Muscle of leg (tissue), 11 donors: ENCODE measurements around the gene CAPN12. TPM values are rescaled to one million over a fixed set of nuclear protein-coding genes. Genes with fewer than 3 reads are reported as not detected.

Experiments used
- DNase-seq: peaks from one replicate; pipeline ENCODE4 v3.0.0; 2013
- H3K27ac ChIP-seq: one replicate; pipeline ENCODE4 v1.5.1; 2013; ENCODE audit warnings: mild to moderate bottlenecking, low read length, control low read depth
- H3K27me3 ChIP-seq: one replicate; pipeline ENCODE4 v1.6.1; 2013; ENCODE audit warnings: low read length; ENCODE audit not compliant: control insufficient read depth, insufficient read depth
- H3K36me3 ChIP-seq: one replicate; pipeline ENCODE4 v1.6.1; 2013; ENCODE audit warnings: low read length; ENCODE audit not compliant: control insufficient read depth, insufficient read depth
- H3K4me1 ChIP-seq: one replicate; pipeline ENCODE4 v1.6.1; 2013; ENCODE audit warnings: low read length; ENCODE audit not compliant: control insufficient read depth, insufficient read depth
- H3K4me3 ChIP-seq: one replicate; pipeline ENCODE4 v1.5.1; 2013; ENCODE audit warnings: low read length, control low read depth
- H3K9me3 ChIP-seq: replicated peaks from 2 replicates; pipeline ENCODE4 v1.6.1; 2013; ENCODE audit warnings: low read depth, low read length; ENCODE audit not compliant: control insufficient read depth
- WGBS: methylation state at CpG from one replicate; pipeline ENCODE4 v1.1.5; 2013; ENCODE audit warnings: missing lambda C conversion rate; ENCODE audit not compliant: insufficient coverage; 5-methylcytosine and 5-hydroxymethylcytosine counted together
- polyA plus RNA-seq, 8 donors: library from polyadenylated mRNA; unstranded; fragments of 120-200 nt; gene quantifications; one replicate each; pipeline versions ENCODE4 v1.2.1 to v1.2.3, GENCODE V29; 2013; ENCODE audit warnings: inconsistent platforms in 1 of 8, low replicate concordance in 1 of 8; ENCODE audit not compliant: insufficient read length in 8 of 8, insufficient read depth in 1 of 8
- total RNA-seq: library from RNA; stranded (reverse); fragments of 120-200 nt; gene quantifications from one replicate; pipeline ENCODE4 v1.2.4, GENCODE V29; 2013

CAPN12 gene
- total and polyA plus RNA-seq, 9 donors: 0.23 to 2.1 (median 1.1) TPM

GRCh38 chr19:38731654-38732301 lies 12.5 kb downstream of the CAPN12 start:
- peaks cover 49% of the 10 kb centered on the region for H3K36me3 ChIP-seq
- H3K9me3 ChIP-seq: no peaks in the 10 kb centered on the region
- DNase-seq: peak; percentile 11
- H3K27ac ChIP-seq: peak overlapping the region; percentile 42
- H3K4me1 ChIP-seq: peaks cover 38% of the 10 kb centered on the region
- peaks cover 5% of the 10 kb centered on the region for H3K27me3 ChIP-seq
- 76% methylated on average over 10 of the region's 10 CpGs for WGBS
- no peak overlapping the region for H3K4me3 ChIP-seq

DNA sequence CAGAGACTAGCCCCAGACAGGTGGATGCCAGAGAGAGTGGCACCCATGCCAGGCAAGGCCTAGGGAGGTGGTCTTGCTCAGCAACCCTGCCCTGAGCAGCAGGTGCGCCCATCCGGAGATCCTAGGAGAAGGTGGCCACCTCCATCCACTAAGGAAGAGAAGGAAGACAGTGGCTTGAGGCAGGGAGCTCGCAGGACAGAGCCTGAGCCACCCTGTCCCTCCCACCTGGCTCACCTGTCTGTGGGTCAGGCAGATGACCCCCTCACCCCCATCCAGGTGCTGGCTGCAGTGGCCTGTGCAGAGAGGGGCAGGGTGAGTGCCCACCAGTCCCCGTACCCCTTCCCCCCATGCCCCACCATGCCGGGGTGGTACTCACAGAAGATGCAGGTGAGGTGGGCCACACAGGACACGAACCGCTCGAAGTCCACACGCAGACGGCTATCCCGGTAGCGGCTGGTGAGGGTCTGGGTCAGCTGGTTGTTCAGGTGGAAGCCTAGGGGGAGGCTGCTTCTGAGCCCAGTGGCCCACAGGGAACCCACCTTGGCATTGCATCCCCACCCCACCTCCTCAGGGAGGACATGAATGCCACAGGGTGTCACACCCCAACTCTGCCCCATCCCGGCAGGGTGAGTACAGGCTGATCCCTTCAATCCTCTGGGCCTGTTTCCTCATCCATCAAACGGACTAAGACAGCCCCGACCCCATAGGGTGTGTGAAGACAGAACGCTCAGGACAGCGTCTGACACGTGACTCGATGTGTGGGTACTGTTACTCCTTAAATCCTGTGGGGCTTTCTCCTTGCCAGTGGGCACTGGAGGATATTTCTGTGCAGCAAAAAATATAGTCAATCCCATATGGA lies 13.3 kb downstream of the CAPN12 start:
- Histone ChIP-seq H3K4me3 (no peak overlapping the region), H3K27me3 (no peaks in the 10 kb centered on the region), H3K27ac (no peak overlapping the region), H3K4me1 (peaks cover 33% of the 10 kb centered on the region), H3K36me3 (peaks cover 57% of the 10 kb centered on the region), H3K9me3 (no peaks in the 10 kb centered on the region)
- peak; percentile 9 for DNase-seq
- no CpG with 5 or more reads among the region's 19 CpGs for WGBS

- H3K9me3 ChIP-seq: no peaks in the 10 kb centered on the region
- peaks cover 33% of the 10 kb centered on the region for H3K4me1 ChIP-seq
- DNase-seq: no peak
- H3K27ac ChIP-seq: no peak overlapping the region
- H3K36me3 ChIP-seq: peaks cover 63% of the 10 kb centered on the region
- no peak overlapping the region for H3K4me3 ChIP-seq
- WGBS: 93% methylated on average over 7 of the region's 7 CpGs
- no peaks in the 10 kb centered on the region for H3K27me3 ChIP-seq
Observed at GRCh38 chr19:38730470-38730730, 13.9 kb downstream of the CAPN12 start.

GRCh38 chr19:38729653-38730469 lies 14.4 kb downstream of the CAPN12 start:
- H3K27ac ChIP-seq: no peak overlapping the region
- DNase-seq: peak; percentile 2
- no peaks in the 10 kb centered on the region for H3K27me3 ChIP-seq
- H3K4me3 ChIP-seq: no peak overlapping the region
- H3K9me3 ChIP-seq: no peaks in the 10 kb centered on the region
- H3K4me1 ChIP-seq: peaks cover 27% of the 10 kb centered on the region
- WGBS: 14% methylated on average over 5 of the region's 17 CpGs
- H3K36me3 ChIP-seq: peaks cover 68% of the 10 kb centered on the region

- H3K36me3 ChIP-seq: peaks cover 78% of the 10 kb centered on the region
- WGBS: 81% methylated on average over 29 of the region's 37 CpGs
- H3K27ac ChIP-seq: no peak overlapping the region
- no peaks in the 10 kb centered on the region for H3K9me3 ChIP-seq
- peaks cover 18% of the 10 kb centered on the region for H3K4me1 ChIP-seq
- H3K4me3 ChIP-seq: no peak overlapping the region
- no peak for DNase-seq
- no peaks in the 10 kb centered on the region for H3K27me3 ChIP-seq
Observed at GRCh38 chr19:38728752-38729541, 15.3 kb downstream of the CAPN12 start.

DNA sequence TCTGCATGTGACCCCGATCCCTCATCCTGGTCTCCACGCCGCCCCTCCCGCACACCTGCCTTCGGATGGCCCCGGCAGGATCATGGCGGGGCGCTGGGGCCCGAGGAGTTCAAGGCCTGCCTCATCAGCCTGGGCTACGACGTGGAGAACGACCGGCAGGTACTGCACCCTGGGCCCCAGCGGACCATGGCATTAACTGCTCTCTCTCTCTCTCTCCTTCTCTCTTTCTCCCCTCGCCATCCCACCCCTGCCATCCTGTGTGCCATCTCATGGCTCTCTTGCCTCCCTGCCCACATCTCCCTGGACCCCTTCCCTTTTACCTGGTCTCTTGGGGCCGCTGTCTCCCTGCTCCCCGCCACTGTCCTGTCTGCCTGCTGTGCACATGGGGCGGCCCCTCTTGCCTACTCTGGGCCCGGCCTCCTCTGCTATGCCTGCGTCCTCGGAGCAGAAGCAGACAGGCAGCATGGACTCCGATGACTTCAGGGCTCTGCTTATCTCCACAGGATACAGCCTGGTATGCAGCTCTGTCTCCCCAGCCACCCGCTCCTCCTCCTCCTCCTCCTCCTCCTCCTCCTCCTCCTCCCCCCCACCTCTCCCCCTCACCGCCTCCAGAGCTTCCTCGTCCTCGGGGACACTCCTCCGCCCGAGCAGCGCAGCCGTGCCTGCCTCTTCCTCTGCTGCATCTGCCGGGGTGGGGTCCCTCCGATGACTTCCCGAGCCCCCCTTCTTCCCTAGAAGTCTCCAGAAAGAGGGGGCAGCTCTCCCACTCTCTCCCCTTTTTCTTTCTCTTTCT lies 16.2 kb downstream of the CAPN12 start:
- H3K9me3 ChIP-seq: no peaks in the 10 kb centered on the region
- peaks cover 86% of the 10 kb centered on the region for H3K36me3 ChIP-seq
- no peaks in the 10 kb centered on the region for H3K27me3 ChIP-seq
- WGBS: 66% methylated on average over 29 of the region's 33 CpGs
- H3K4me3 ChIP-seq: no peak overlapping the region
- H3K4me1 ChIP-seq: peaks cover 20% of the 10 kb centered on the region
- DNase-seq: no peak
- peak overlapping the region; percentile 3 for H3K27ac ChIP-seq

DNA sequence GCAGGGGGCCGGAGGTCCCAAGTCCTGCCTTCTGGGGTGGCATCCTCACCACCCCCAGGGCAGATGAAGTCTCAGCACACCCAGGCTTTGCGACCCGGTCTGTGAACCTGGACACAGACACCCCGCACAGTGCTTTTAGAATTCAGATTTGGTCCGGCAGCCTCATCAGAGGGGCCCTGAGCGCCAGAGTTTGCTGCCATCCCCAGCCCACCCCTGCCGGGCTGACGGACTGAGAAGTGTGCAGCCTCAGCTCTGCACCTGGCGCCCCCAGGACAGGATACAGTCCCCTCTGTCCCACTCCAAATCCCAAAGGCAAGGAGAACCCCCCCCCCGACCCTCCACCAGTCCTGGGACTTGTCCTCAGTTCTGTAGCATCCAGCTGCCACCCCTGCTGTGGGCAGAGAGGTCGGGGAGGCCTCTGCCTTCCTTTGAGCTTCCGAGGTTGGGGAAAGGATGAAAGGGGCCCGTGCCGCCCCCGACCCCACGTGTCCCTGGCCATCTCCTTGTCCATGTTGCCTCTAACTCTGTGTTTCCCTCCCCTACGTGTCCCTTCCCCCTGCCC lies 16.9 kb downstream of the CAPN12 start:
- no peak overlapping the region for H3K4me3 ChIP-seq
- peak overlapping the region; percentile 3 for H3K27ac ChIP-seq
- H3K9me3 ChIP-seq: no peaks in the 10 kb centered on the region
- peaks cover 90% of the 10 kb centered on the region for H3K36me3 ChIP-seq
- H3K4me1 ChIP-seq: peaks cover 20% of the 10 kb centered on the region
- WGBS: 96% methylated on average over 9 of the region's 17 CpGs
- no peaks in the 10 kb centered on the region for H3K27me3 ChIP-seq
- DNase-seq: no peak

- peaks cover 96% of the 10 kb centered on the region for H3K36me3 ChIP-seq
Observed at GRCh38 chr19:38726761-38727301, 17.4 kb downstream of the CAPN12 start.

GRCh38 chr19:38726284-38726673 lies 18.0 kb downstream of the CAPN12 start:
- DNase-seq: no peak
- Histone ChIP-seq H3K36me3 (peaks cover 96% of the 10 kb centered on the region), H3K4me3 (no peak overlapping the region), H3K27me3 (no peaks in the 10 kb centered on the region), H3K27ac (no peak overlapping the region), H3K9me3 (no peaks in the 10 kb centered on the region), H3K4me1 (peaks cover 28% of the 10 kb centered on the region)
- 90% methylated on average over 6 of the region's 6 CpGs for WGBS

More at GRCh38 chr19:38726761-38727301, 17.4 kb downstream of the CAPN12 start:
- Histone ChIP-seq H3K4me1 (peaks cover 23% of the 10 kb centered on the region), H3K9me3 (no peaks in the 10 kb centered on the region), H3K27me3 (no peaks in the 10 kb centered on the region), H3K4me3 (no peak overlapping the region), H3K27ac (no peak overlapping the region)
- no peak for DNase-seq
- WGBS: 88% methylated on average over 29 of the region's 30 CpGs
